UCSD-AML1 (cell line): Measurements from ENCODE around the gene MROH2A.

Experiments used
- DNase-seq: peaks from one replicate; lab custom pipeline; 2025; ENCODE audit not compliant: unreplicated experiment; lab: John Stamatoyannopoulos, UW

The MROH2A gene

GRCh38 chr2:233764761-233765160 is 13.4 kb upstream of the MROH2A start:
- no peak for DNase-seq

GRCh38 chr2:233766416-233766815 is 11.7 kb upstream of the MROH2A start:
- no peak for DNase-seq

GRCh38 chr2:233768076-233768475 is 10.1 kb upstream of the MROH2A start:
- no peak for DNase-seq

- no peak for DNase-seq
Measured at GRCh38 chr2:233769260-233769659, 8.9 kb upstream of the MROH2A start.

- no peak for DNase-seq
Measured at GRCh38 chr2:233772153-233772552, 6.0 kb upstream of the MROH2A start.

- DNase-seq: no peak
Measured at GRCh38 chr2:233772583-233772982, 5.5 kb upstream of the MROH2A start.

- no peak for DNase-seq
Measured at GRCh38 chr2:233773854-233774253, 4.3 kb upstream of the MROH2A start.

GRCh38 chr2:233775414-233775813 is 2.7 kb upstream of the MROH2A start:
- DNase-seq: no peak

- DNase-seq: no peak
Measured at GRCh38 chr2:233779722-233780121, 1.6 kb downstream of the MROH2A start.

- no peak for DNase-seq
Measured at GRCh38 chr2:233780771-233781170, 2.6 kb downstream of the MROH2A start.

GRCh38 chr2:233789554-233789953 is 11.4 kb downstream of the MROH2A start:
- no peak for DNase-seq

- no peak for DNase-seq
Measured at GRCh38 chr2:233791151-233791882, 13.2 kb downstream of the MROH2A start.

- DNase-seq: no peak
Measured at GRCh38 chr2:233791883-233792329, 13.8 kb downstream of the MROH2A start.

- DNase-seq: no peak
Measured at GRCh38 chr2:233792720-233793119, 14.6 kb downstream of the MROH2A start.

GRCh38 chr2:233793465-233794127 is 15.5 kb downstream of the MROH2A start:
- DNase-seq: no peak

- DNase-seq: no peak
Measured at GRCh38 chr2:233794128-233794658, 16.1 kb downstream of the MROH2A start.

GRCh38 chr2:233795735-233796171 is 17.6 kb downstream of the MROH2A start:
- no peak for DNase-seq

GRCh38 chr2:233796254-233796653 is 18.1 kb downstream of the MROH2A start:
- no peak for DNase-seq

GRCh38 chr2:233798335-233799086 is 20.4 kb downstream of the MROH2A start:
- DNase-seq: no peak

GRCh38 chr2:233799087-233799665 is 21.0 kb downstream of the MROH2A start:
- DNase-seq: no peak

GRCh38 chr2:233799716-233800115 is 21.6 kb downstream of the MROH2A start:
- DNase-seq: no peak
